Activated naive CD8-positive, alpha-beta T cell treated with anti-CD3 and anti-CD28 coated beads, Interleukin-2, amount 50 U/mL, for 24 hours (primary cell): Measurements from ENCODE around the gene LY6G5B.
A peak's percentile ranks its signal among the peaks of the same experiment; 100 is the strongest.

Experiments used
- ATAC-seq: fragments of 150-1000 bp; cut with Tn5 transposase; one replicate; pipeline ENCODE4 v1.10.0; 2021
- DNase-seq: peaks from one replicate; pipeline ENCODE4 v3.0.0; 2021
- H3K27ac Mint-ChIP-seq: one replicate; pipeline ENCODE4 v1.8.0; 2021; ENCODE audit warnings: mild to moderate bottlenecking, mixed read lengths
- H3K27me3 Mint-ChIP-seq: one replicate; pipeline ENCODE4 v1.8.0; 2021; ENCODE audit warnings: mixed read lengths
- H3K36me3 Mint-ChIP-seq: one replicate; pipeline ENCODE4 v1.8.0; 2021; ENCODE audit warnings: low read depth, mixed read lengths
- H3K4me1 Mint-ChIP-seq: one replicate; pipeline ENCODE4 v1.8.0; 2021; ENCODE audit warnings: mixed read lengths
- H3K4me3 Mint-ChIP-seq: one replicate; pipeline ENCODE4 v1.8.0; 2021; ENCODE audit warnings: mild to moderate bottlenecking, moderate library complexity, mixed read lengths
- H3K9me3 Mint-ChIP-seq: one replicate; pipeline ENCODE4 v1.8.0; 2021; ENCODE audit warnings: mixed read lengths

The LY6G5B gene

GRCh38 chr6:31689249-31690110 is 19.7 kb downstream of the LY6G5B start:
- Mint-ChIP-seq H3K9me3 (no peaks in the 10 kb centered on the region), H3K4me3 (no peak overlapping the region), H3K36me3 (peaks cover 11% of the 10 kb centered on the region), H3K27ac (peak overlapping the region; percentile 59), H3K27me3 (no peaks in the 10 kb centered on the region), H3K4me1 (peaks cover 10% of the 10 kb centered on the region)
- ATAC-seq (no peak), DNase-seq (no peak)

GRCh38 chr6:31690231-31691077 is 20.7 kb downstream of the LY6G5B start:
- H3K27ac Mint-ChIP-seq: peak overlapping the region; percentile 59

GRCh38 chr6:31691078-31691463 is 21.3 kb downstream of the LY6G5B start:
- no peaks in the 10 kb centered on the region for H3K27me3 Mint-ChIP-seq
- H3K36me3 Mint-ChIP-seq: peaks cover 18% of the 10 kb centered on the region
- no peak overlapping the region for H3K27ac Mint-ChIP-seq
- peaks cover 10% of the 10 kb centered on the region for H3K4me1 Mint-ChIP-seq
- H3K4me3 Mint-ChIP-seq: no peak overlapping the region
- DNase-seq (no peak), ATAC-seq (no peak)
- H3K9me3 Mint-ChIP-seq: no peaks in the 10 kb centered on the region

More at GRCh38 chr6:31690231-31691077, 20.7 kb downstream of the LY6G5B start:
- no peaks in the 10 kb centered on the region for H3K27me3 Mint-ChIP-seq
- no peaks in the 10 kb centered on the region for H3K9me3 Mint-ChIP-seq
- H3K36me3 Mint-ChIP-seq: peaks cover 15% of the 10 kb centered on the region
- DNase-seq: no peak
- peaks cover 10% of the 10 kb centered on the region for H3K4me1 Mint-ChIP-seq
- H3K4me3 Mint-ChIP-seq: no peak overlapping the region
- peak; percentile 44 for ATAC-seq

GRCh38 chr6:31691564-31692108 is 21.9 kb downstream of the LY6G5B start:
- H3K4me1 Mint-ChIP-seq: peaks cover 10% of the 10 kb centered on the region
- no peaks in the 10 kb centered on the region for H3K27me3 Mint-ChIP-seq
- no peaks in the 10 kb centered on the region for H3K9me3 Mint-ChIP-seq
- no peak for DNase-seq
- no peak overlapping the region for H3K27ac Mint-ChIP-seq
- H3K4me3 Mint-ChIP-seq: no peak overlapping the region
- no peak for ATAC-seq
- peaks cover 19% of the 10 kb centered on the region for H3K36me3 Mint-ChIP-seq

GRCh38 chr6:31692353-31692752 is 22.6 kb downstream of the LY6G5B start:
- Mint-ChIP-seq H3K9me3 (no peaks in the 10 kb centered on the region), H3K27me3 (no peaks in the 10 kb centered on the region), H3K4me1 (peaks cover 11% of the 10 kb centered on the region), H3K27ac (no peak overlapping the region), H3K4me3 (no peak overlapping the region), H3K36me3 (peaks cover 20% of the 10 kb centered on the region)
- DNase-seq (no peak), ATAC-seq (no peak)

- DNase-seq (no peak), ATAC-seq (no peak)
- peaks cover 20% of the 10 kb centered on the region for H3K36me3 Mint-ChIP-seq
- H3K27ac Mint-ChIP-seq: no peak overlapping the region
- H3K27me3 Mint-ChIP-seq: no peaks in the 10 kb centered on the region
- H3K4me1 Mint-ChIP-seq: peaks cover 16% of the 10 kb centered on the region
- no peaks in the 10 kb centered on the region for H3K9me3 Mint-ChIP-seq
- H3K4me3 Mint-ChIP-seq: no peak overlapping the region
Observed at GRCh38 chr6:31692886-31693285, 23.1 kb downstream of the LY6G5B start.

- peaks cover 18% of the 10 kb centered on the region for H3K4me1 Mint-ChIP-seq
Observed at GRCh38 chr6:31693535-31693934, 23.8 kb downstream of the LY6G5B start.

DNA sequence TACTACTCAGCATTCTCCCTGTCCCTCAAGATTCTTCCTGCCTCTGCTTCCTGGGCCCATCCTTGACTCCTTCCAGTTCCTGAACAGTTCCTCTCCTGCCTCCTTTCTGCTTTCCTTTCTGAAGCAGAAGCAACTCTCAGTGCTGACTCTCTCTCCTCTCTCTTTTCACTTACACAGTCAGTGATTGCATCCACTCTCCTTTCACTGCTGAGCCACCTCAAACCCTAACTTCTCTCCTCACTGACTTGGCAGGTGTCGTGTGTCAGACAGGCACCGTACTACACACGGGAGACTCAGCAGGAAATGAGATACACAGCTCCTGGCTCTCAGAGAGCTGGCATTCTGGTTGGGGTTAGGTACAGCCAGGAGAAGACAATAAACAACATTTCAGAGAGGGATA is 27.8 kb downstream of the LY6G5B start:
- Mint-ChIP-seq H3K36me3 (peaks cover 22% of the 10 kb centered on the region), H3K27me3 (no peaks in the 10 kb centered on the region), H3K9me3 (no peaks in the 10 kb centered on the region), H3K4me1 (peaks cover 27% of the 10 kb centered on the region), H3K4me3 (no peak overlapping the region), H3K27ac (peak overlapping the region; percentile 53)
- no peak for DNase-seq
- peak; percentile 18 for ATAC-seq

More at GRCh38 chr6:31693535-31693934, 23.8 kb downstream of the LY6G5B start:
- Mint-ChIP-seq H3K9me3 (no peaks in the 10 kb centered on the region), H3K27ac (no peak overlapping the region), H3K36me3 (peaks cover 21% of the 10 kb centered on the region), H3K27me3 (no peaks in the 10 kb centered on the region), H3K4me3 (no peak overlapping the region)
- no peak for ATAC-seq
- no peak for DNase-seq

DNA sequence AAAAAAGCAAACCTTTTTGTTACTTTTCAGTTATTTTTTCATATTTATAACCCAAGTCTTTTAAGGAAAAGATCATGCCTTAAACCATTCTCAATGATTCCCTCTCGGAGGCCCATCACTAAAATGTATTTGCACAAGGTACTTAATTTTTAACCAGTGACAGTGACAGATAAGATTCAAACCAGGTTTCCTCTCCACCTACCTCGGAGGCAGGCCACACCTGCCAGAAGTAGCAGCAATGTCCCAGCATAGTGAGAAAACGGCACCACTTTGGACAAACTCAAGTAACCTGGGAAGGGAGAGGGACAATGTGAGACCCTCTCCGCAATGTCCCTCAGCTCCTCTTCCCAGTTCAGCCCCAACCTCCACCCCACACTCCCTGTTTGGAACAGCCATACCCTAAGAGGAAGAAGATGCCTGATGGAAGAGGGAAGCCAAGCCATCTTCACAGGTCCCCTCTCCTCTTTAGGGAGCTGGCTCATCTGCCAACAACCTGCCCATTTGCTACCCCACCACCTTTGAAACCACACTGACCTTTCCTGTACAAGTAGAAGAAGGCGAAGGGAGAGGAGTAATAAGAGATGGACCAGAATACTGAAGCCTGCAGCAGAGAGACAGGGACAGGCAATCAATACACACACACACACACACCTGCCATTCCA is 31.1 kb downstream of the LY6G5B start:
- no peaks in the 10 kb centered on the region for H3K9me3 Mint-ChIP-seq
- H3K4me3 Mint-ChIP-seq: peak overlapping the region; percentile 98

DNA sequence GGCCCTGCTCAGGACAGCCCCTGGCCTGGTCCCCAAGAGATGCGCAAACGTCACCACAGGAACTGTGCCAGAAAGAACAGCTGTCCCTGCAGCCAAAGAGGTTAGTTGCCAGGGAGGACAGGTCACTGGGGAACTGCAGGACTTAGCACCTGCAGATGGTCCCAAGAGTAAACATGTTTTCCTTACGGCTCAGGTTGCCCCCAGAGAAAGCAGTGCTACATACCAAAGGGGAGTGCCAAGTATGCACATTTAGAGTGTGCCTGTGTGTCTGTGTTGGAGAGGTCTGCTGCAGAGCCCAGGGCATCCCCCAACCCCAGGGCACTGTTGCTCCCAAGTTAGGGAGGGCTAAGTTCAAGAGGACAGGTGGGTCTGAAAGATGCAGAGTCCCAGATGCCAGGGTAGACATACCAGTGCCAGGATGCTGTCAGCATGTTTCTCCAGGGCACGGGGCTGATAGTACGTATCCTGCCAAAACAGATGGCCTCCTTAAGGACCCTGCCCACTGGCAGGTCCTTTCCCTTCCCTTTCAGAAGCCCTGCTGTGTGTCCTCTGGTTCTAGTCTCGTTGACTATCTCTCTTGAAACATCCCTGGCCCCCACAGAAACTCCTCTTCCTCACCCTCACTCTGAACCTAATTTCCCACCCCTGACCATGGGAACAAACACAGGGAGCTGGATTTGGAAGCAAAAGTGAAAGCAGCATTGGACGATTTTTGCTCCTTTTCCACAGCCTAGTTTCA is 32.1 kb downstream of the LY6G5B start:
- Mint-ChIP-seq H3K4me1 (peaks cover 34% of the 10 kb centered on the region), H3K27me3 (no peaks in the 10 kb centered on the region), H3K9me3 (no peaks in the 10 kb centered on the region), H3K27ac (peak overlapping the region; percentile 93), H3K4me3 (peak overlapping the region; percentile 98), H3K36me3 (peaks cover 11% of the 10 kb centered on the region)
- ATAC-seq (no peak), DNase-seq (no peak)

More for the DNA sequence above, 31.1 kb downstream of the LY6G5B start:
- Mint-ChIP-seq H3K27me3 (no peaks in the 10 kb centered on the region), H3K27ac (peak overlapping the region; percentile 14), H3K4me1 (peaks cover 34% of the 10 kb centered on the region), H3K36me3 (peaks cover 15% of the 10 kb centered on the region)
- ATAC-seq: no peak
- no peak for DNase-seq

GRCh38 chr6:31702405-31702818 is 32.6 kb downstream of the LY6G5B start:
- Mint-ChIP-seq H3K36me3 (peaks cover 9% of the 10 kb centered on the region), H3K27ac (peak overlapping the region; percentile 93), H3K9me3 (no peaks in the 10 kb centered on the region), H3K27me3 (no peaks in the 10 kb centered on the region), H3K4me1 (peaks cover 32% of the 10 kb centered on the region), H3K4me3 (peak overlapping the region; percentile 98)
- no peak for ATAC-seq
- DNase-seq: peak; percentile 31

- Mint-ChIP-seq H3K27me3 (no peaks in the 10 kb centered on the region), H3K9me3 (no peaks in the 10 kb centered on the region), H3K36me3 (peaks cover 2% of the 10 kb centered on the region), H3K4me1 (peaks cover 26% of the 10 kb centered on the region), H3K27ac (peak within 1 kb of the TSS; percentile 93), H3K4me3 (peak within 1 kb of the TSS; percentile 98)
- ATAC-seq (peak; percentile 95), DNase-seq (peak; percentile 98)
Observed at GRCh38 chr6:31702819-31703716, 33.3 kb downstream of the LY6G5B start, which contains the start of gene ABHD16A. Gene ABHD16A (minus strand): TSS chr6:31703324. CDS start chr6:31703281, 43 bp downstream.

GRCh38 chr6:31705931-31706330 is 36.2 kb downstream of the LY6G5B start:
- H3K4me3 Mint-ChIP-seq: no peak overlapping the region
- no peaks in the 10 kb centered on the region for H3K9me3 Mint-ChIP-seq
- no peak for ATAC-seq
- no peak for DNase-seq
- peaks cover 24% of the 10 kb centered on the region for H3K4me1 Mint-ChIP-seq
- no peaks in the 10 kb centered on the region for H3K27me3 Mint-ChIP-seq
- no peaks in the 10 kb centered on the region for H3K36me3 Mint-ChIP-seq
- no peak overlapping the region for H3K27ac Mint-ChIP-seq
